Measurements from ENCODE around the gene ADAD2. TPM values are rescaled to one million over a fixed set of nuclear protein-coding genes. Genes with fewer than 3 reads are reported as not detected.

ADAD2 gene
- total RNA-seq, 1 donor = under 0.01 TPM

GRCh38 chr16:84246679-84247077 lies 55.7 kb downstream of the ADAD2 start:
- Histone ChIP-seq H3K9me3 (ENCODE audit: low read depth, low read length) (no peaks in the 10 kb centered on the region), H3K27me3 (ENCODE audit: insufficient read depth, low read length) (peaks cover 22% of the 10 kb centered on the region), H3K4me3 (ENCODE audit: insufficient read depth, low read length) (no peak overlapping the region), H3K4me1 (ENCODE audit: insufficient read depth, low read length) (peaks cover 7% of the 10 kb centered on the region), H2AFZ (ENCODE audit: low read length) (no peak overlapping the region), H3K4me2 (ENCODE audit: insufficient read depth, low read length) (no peak overlapping the region), H3K79me2 (ENCODE audit: insufficient read depth, low read length) (no peaks in the 10 kb centered on the region), H3K27ac (ENCODE audit: low read depth, low read length) (no peak overlapping the region), H3K36me3 (ENCODE audit: insufficient read depth, low read length) (no peaks in the 10 kb centered on the region), H4K20me1 (ENCODE audit: insufficient read depth, low read length) (no peaks in the 10 kb centered on the region)
- DNase-seq (ENCODE audit: insufficient read length, low spot score, missing footprints) = no peak
- TF ChIP-seq CTCF (IDR thresholded peaks at IDR 0.05; ENCODE audit: extremely low read depth, low read depth, low read length) = no peak

Other genes with a start within 250 kb of the ADAD2 start
- 3.6 and 5.0 TPM in 2 replicates for gene OSGIN1, start 237.9 kb upstream of the ADAD2 start, total RNA-seq
- 0.29 and 0.72 TPM in 2 replicates for gene NECAB2, start 222.9 kb upstream of the ADAD2 start, total RNA-seq
- gene SLC38A8, start 148.4 kb upstream of the ADAD2 start, total RNA-seq = not detected in 2 replicates
- 114 and 133 TPM in 2 replicates for gene MBTPS1, start 74.2 kb upstream of the ADAD2 start, total RNA-seq
- 18.1 and 18.9 TPM in 2 replicates for gene HSDL1, start 46.0 kb upstream of the ADAD2 start, total RNA-seq
- 0.29 and 0.36 TPM in 2 replicates for gene DNAAF1, start 45.8 kb upstream of the ADAD2 start, total RNA-seq
- gene TAF1C, start 4.1 kb upstream of the ADAD2 start, total RNA-seq = 19.5 and 20.6 TPM in 2 replicates
- gene KCNG4, start 48.9 kb downstream of the ADAD2 start, total RNA-seq = not detected in 2 replicates
- gene WFDC1, start 103.7 kb downstream of the ADAD2 start, total RNA-seq = not detected in 2 replicates
- not detected in 2 replicates for gene ATP2C2, start 177.4 kb downstream of the ADAD2 start, total RNA-seq

Measured in osteoblast (primary cell).